Body of pancreas (tissue), 4 donors: Measurements from ENCODE around the gene FSTL1. TPM values are rescaled to one million over a fixed set of nuclear protein-coding genes. Genes with fewer than 3 reads are reported as not detected.

Experiments
- ATAC-seq: fragments of 150-250 bp; one replicate; pipeline ENCODE4 v1.9.1; 2016
- DNase-seq, 4 donors: peaks; one replicate each; pipeline ENCODE4 v3.0.0-alpha.2; 2019
- H3K27ac ChIP-seq, 4 donors: fragments of 200-600 bp; sonication (generic); 1 replicate in 3 of 4; 2 replicates in 1 of 4; pipeline versions ENCODE4 v1.5.1 to v1.6.1; 2016 to 2019; ENCODE audit warnings: mild to moderate bottlenecking in 1 of 4, mixed read lengths in 1 of 4, moderate library complexity in 1 of 4
- H3K27me3 ChIP-seq, 2 donors: fragments of 200-600 bp; sonication (generic); one replicate each; pipeline ENCODE4 v1.6.0; 2016; ENCODE audit warnings: mild to moderate bottlenecking in 1 of 2
- H3K36me3 ChIP-seq, 2 donors: fragments of 200-600 bp; sonication (generic); replicated peaks in 1 of 2; 2 replicates each; pipeline ENCODE4 v1.5.1; 2016; ENCODE audit warnings: low read depth in 2 of 2; ENCODE audit not compliant: insufficient read depth in 1 of 2
- H3K4me1 ChIP-seq: fragments of 200-600 bp; sonication (generic); one replicate; pipeline ENCODE4 v1.6.0; 2016
- H3K4me3 ChIP-seq, 2 donors: fragments of 200-600 bp; sonication (generic); 1 replicate in 1 of 2; 2 replicates in 1 of 2; pipeline ENCODE4 v1.5.1; 2016 to 2019
- H3K9me3 ChIP-seq, 3 donors: fragments of 200-600 bp; sonication (generic); 1 replicate in 2 of 3; 2 replicates in 1 of 3; pipeline ENCODE4 v1.5.1; 2016
- POLR2A ChIP-seq, 3 donors: fragments of 450-650 bp; IDR thresholded peaks; one replicate each; pipeline ENCODE4 v1.6.1; 2016; ENCODE audit warnings: antibody characterized with exemption in 3 of 3, mild to moderate bottlenecking in 2 of 3
- WGBS, 2 donors: methylation state at CpG; one replicate each; pipeline ENCODE4 v1.1.5; 2017; 5-methylcytosine and 5-hydroxymethylcytosine counted together
- intact Hi-C: fragments of 100-400 bp; cut with DNase I; formaldehyde crosslinking; loops from one replicate; pipeline ENCODE4 v1.15.1; 2023
- total RNA-seq, 2 donors: library from RNA; depleted of rRNA; stranded (reverse); fragments of >200 nt; gene quantifications; one replicate each; pipeline ENCODE4 v1.1.0, GENCODE V29; 2016
- TF ChIP-seq, protein P1 (sequence below), 7 experiments: fragments of 450-650 bp in 4 of 7; fragments of 200-600 bp in 3 of 7; sonication (generic) in 3 of 7; IDR thresholded peaks; one replicate each; pipeline ENCODE4 v1.5.1; 2016 to 2019; ENCODE audit warnings: antibody characterized with exemption in 7 of 7

FSTL1 gene
- total RNA-seq, 2 donors from 2014 or later, result 55.0 to 82.2 TPM

DNA sequence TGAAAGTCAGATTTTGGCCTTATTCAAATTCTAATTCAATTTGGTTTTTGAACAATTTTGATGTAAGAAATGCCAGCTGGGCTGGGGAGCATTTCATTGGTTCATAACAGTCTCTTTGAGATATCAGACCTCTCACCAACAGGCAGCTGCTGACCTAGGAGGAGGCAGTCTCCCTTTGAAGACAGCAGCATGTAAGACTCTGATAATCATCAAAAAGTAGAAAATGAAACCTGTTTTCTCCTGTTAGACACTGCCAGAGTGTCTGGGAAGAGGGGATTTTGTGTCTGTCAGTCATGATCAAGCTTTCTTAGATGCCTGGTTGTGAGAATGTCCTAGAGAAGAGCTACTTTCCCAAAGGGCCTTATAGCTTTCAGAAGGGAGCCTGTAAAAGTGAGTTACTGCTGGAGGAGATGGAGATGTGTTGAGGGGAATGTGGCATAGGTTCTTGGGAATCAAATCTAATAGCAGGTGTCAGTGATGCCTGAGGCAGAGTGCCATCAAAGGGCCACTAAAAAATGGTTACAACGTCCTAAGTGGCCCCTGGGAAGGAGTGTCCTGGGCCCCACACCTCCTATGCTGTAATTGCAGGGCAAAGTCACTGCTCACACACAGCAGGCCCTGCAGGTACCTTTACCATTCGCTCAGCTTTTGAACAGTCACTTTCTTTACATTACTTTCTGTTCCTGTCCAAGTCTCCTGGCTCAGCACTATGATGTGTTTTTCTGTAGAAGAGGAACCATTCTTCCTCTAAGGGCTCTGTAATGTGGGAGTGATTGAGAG lies 43.1 kb downstream of the FSTL1 start:
- no peaks in the 10 kb centered on the region for H3K4me1 ChIP-seq
- DNase-seq, result no peak
- no peaks in the 10 kb centered on the region for H3K9me3 ChIP-seq
- TF ChIP-seq, protein P1, sequence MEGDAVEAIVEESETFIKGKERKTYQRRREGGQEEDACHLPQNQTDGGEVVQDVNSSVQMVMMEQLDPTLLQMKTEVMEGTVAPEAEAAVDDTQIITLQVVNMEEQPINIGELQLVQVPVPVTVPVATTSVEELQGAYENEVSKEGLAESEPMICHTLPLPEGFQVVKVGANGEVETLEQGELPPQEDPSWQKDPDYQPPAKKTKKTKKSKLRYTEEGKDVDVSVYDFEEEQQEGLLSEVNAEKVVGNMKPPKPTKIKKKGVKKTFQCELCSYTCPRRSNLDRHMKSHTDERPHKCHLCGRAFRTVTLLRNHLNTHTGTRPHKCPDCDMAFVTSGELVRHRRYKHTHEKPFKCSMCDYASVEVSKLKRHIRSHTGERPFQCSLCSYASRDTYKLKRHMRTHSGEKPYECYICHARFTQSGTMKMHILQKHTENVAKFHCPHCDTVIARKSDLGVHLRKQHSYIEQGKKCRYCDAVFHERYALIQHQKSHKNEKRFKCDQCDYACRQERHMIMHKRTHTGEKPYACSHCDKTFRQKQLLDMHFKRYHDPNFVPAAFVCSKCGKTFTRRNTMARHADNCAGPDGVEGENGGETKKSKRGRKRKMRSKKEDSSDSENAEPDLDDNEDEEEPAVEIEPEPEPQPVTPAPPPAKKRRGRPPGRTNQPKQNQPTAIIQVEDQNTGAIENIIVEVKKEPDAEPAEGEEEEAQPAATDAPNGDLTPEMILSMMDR (IDR thresholded peaks at IDR 0.05), result no peak
- TF ChIP-seq POLR2A (IDR thresholded peaks at IDR 0.05), result no peak
- intact Hi-C loops, result no loop called here
- WGBS, 2 donors, result 51 to 60% methylated on average over 2 of the region's 2 CpGs
- no peak for ATAC-seq
- no peaks in the 10 kb centered on the region for H3K27me3 ChIP-seq
- no peak overlapping the region for H3K4me3 ChIP-seq
- H3K36me3 ChIP-seq, result peaks cover 0 to 3% of the 10 kb centered on the region in 2 donors
- no peak overlapping the region for H3K27ac ChIP-seq

DNA sequence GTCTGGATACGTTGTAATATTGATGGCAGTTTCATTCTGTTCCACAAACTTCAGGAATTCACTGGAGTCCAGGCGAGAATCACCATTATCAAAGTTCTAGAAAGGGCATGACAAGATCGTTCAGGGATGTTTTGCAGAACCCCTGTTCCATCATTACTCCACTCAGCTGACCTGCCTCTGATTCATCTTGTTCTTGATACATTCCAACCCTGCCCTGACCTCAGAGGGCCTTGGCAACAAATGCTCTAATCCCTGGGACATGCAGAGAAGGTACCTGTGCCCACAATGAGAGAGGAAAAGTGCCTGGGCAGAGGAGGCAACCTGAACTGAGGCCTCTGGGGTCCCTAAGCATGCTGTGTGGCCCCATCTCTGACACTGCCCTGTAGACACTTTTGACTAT lies 45.9 kb downstream of the FSTL1 start:
- no peak for TF ChIP-seq POLR2A (IDR thresholded peaks at IDR 0.05)
- TF ChIP-seq, protein P1 (IDR thresholded peaks at IDR 0.05), result no peak
- DNase-seq, result no peak
- Histone ChIP-seq H3K4me3 (no peak overlapping the region), H3K4me1 (no peaks in the 10 kb centered on the region), H3K27me3 (no peaks in the 10 kb centered on the region), H3K27ac (no peak overlapping the region), H3K9me3 (no peaks in the 10 kb centered on the region), H3K36me3 (peaks cover 0 to 4% of the 10 kb centered on the region in 2 donors)
- no peak for ATAC-seq
- intact Hi-C loops, result no loop called here
- WGBS, 2 donors, result 72 to 79% methylated on average over 3 of the region's 3 CpGs

DNA sequence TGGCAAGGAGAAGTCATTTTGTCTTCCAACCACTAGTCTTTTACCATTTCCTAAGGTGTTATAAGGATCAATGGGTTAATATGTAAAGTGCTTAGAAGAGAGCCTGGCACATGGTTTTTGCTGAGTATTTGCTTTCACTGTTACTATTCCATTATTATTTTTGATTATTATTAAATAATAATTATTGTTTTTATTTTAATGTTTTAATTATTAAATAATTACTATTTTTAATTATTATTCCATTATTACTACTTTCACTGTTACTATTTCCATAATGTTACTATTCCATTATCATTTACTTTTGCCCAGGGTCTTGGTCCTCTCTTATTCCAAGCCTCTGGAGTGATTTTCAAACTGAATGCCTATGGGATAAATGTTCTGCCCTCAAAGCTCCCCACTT lies 48.5 kb downstream of the FSTL1 start:
- H3K4me3 ChIP-seq, result no peak overlapping the region

DNA sequence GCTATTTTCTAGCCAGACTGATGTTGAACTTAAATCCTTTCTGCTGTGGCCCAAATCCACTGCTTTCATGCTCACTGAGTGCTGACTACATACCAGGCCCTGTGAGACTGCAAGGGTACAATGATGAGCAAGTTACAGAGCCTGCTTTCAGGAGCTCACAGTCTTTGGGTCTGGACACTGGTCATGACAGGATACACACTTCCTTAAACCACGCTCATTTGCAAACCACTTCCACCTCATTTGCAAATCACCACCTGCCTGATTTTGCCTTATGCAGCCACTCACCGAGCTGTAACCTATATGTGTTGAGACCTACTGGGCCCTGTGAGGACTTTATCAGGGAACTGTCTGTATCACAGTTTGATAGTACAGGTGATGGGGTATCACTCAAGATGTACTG lies 51.4 kb downstream of the FSTL1 start:
- H3K27ac ChIP-seq, result no peak overlapping the region
- no peak for DNase-seq
- H3K4me1 ChIP-seq, result no peaks in the 10 kb centered on the region
- H3K27me3 ChIP-seq, result no peaks in the 10 kb centered on the region
- WGBS, 2 donors, result 76 to 83% methylated on average over 2 of the region's 2 CpGs
- no peak for ATAC-seq
- TF ChIP-seq, protein P1 (IDR thresholded peaks at IDR 0.05), result no peak
- TF ChIP-seq POLR2A (IDR thresholded peaks at IDR 0.05), result no peak
- H3K4me3 ChIP-seq, result no peak overlapping the region
- intact Hi-C loops, result no loop called here
- peaks cover 0 to 2% of the 10 kb centered on the region in 2 donors for H3K36me3 ChIP-seq
- no peaks in the 10 kb centered on the region for H3K9me3 ChIP-seq

More for the DNA sequence above, 48.5 kb downstream of the FSTL1 start:
- Histone ChIP-seq H3K27me3 (no peaks in the 10 kb centered on the region), H3K36me3 (peaks cover 0 to 4% of the 10 kb centered on the region in 2 donors), H3K9me3 (no peaks in the 10 kb centered on the region), H3K4me1 (no peaks in the 10 kb centered on the region), H3K27ac (no peak overlapping the region)
- intact Hi-C loops, result no loop called here
- no peak for ATAC-seq
- DNase-seq, result no peak
- TF ChIP-seq POLR2A (IDR thresholded peaks at IDR 0.05), result no peak
- TF ChIP-seq, protein P1 (IDR thresholded peaks at IDR 0.05), result no peak

DNA sequence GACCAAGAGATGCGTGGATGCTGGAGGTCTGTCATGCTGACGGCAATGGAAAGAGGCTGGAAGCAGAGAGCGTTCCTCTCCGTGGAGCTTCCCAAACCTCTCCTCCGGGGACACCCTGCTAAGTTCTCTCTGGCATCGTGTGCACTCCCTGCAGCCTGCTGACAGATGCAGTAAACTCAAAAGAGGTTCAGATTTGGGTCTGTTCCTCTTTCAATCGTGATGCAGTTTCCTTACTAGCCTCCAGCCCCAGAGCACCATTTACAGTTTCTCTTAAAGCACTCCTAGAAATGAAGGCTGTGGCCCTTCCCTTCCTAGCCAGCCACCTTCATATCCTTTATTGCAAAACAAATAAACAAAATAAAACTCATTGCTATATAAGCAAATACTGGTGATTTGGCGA lies 54.3 kb downstream of the FSTL1 start:
- Histone ChIP-seq H3K36me3 (no peaks in the 10 kb centered on the region), H3K9me3 (no peaks in the 10 kb centered on the region), H3K27ac (no peak overlapping the region), H3K4me3 (no peak overlapping the region), H3K4me1 (no peaks in the 10 kb centered on the region), H3K27me3 (no peaks in the 10 kb centered on the region)
- ATAC-seq (no peak), DNase-seq (no peak)
- intact Hi-C loops, result no loop called here
- TF ChIP-seq, protein P1 (IDR thresholded peaks at IDR 0.05), result no peak
- no peak for TF ChIP-seq POLR2A (IDR thresholded peaks at IDR 0.05)
- WGBS, 2 donors, result 82 to 84% methylated on average over 7 to 8 of the region's 8 CpGs
